T-helper 2 cell treated with Interferon-gamma antibody and Interleukin-4, amounts not matched to agents 100 ng/mL and 5 ng/mL, for 36 hours (primary cell): Measurements from ENCODE around the gene PLEKHO2. TPM values are rescaled to one million over a fixed set of nuclear protein-coding genes. Genes with fewer than 3 reads are reported as not detected.

Experiments
- intact Hi-C: fragments of 100-400 bp; cut with micrococcal nuclease; formaldehyde crosslinking; loops from one replicate; pipeline ENCODE4 v1.15.1; 2023
- total RNA-seq: library from RNA; stranded (reverse); gene quantifications from 2 replicates; pipeline ENCODE4 v1.2.3, GENCODE V29; 2022

The PLEKHO2 gene
- total RNA-seq, 1 donor from 2014 or later = 24.2 TPM

DNA sequence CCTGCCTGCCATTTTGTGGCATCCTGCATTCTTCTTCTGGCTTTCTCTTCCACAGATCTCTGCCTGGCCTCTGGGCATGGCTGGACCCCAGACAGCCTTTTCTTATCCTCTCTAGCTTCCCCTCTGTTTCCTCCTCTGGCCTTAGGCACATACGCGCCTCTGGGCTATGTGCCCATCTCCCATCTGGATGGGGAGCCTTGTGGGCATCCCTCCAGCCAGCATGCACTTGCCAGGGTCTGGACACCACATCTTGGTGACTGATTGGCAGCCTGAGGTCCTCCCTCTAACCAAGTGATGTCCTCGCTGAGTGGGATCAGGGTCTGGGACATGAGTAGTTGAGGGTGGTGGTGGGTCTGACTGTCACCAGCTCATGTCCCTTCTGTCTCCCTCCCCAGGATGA, 12.8 kb downstream of the PLEKHO2 start:
- intact Hi-C loops = no loop called here

DNA sequence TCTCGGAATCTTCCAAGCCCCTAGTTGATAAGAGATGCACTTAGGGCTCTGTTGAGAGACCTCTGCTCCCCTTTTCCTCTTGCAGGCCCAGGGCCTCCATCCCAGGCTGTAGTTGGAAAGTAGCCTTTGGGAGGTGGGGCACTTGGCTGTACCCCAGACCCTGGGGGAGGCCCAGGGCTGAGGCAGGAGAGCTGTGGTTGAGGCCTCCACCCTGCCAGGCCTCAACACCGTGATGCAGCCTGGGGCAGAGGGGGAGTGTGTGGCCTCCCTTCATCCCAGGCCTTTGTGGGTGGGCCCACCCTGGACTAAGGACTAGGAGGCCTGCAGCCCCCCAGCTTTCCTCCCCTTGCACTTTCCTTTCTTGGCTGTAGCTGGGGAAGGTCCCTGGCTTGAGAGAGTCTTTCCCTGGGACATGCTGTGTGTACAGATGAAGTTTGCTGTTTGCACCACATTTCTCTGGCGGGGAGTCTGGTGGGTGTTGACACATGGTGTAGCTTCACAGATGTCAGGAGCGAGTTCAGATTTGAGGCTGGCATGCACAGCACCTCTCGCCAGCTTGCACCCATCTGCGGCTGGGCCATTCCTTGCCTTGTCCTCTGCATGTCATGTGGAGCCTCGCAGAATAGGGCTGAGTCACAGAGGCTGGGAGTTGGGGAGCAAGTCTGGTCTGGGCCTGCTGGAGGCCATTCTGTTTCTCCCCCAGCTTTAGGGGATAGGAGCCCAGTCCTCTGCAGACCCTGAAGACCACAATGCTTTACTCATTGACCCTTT, 13.7 kb downstream of the PLEKHO2 start:
- intact Hi-C loops = no loop called here

- intact Hi-C loops = no loop called here
These were observed 14.9 kb downstream of the PLEKHO2 start for GRCh38 chr15:64856429-64857145.

DNA sequence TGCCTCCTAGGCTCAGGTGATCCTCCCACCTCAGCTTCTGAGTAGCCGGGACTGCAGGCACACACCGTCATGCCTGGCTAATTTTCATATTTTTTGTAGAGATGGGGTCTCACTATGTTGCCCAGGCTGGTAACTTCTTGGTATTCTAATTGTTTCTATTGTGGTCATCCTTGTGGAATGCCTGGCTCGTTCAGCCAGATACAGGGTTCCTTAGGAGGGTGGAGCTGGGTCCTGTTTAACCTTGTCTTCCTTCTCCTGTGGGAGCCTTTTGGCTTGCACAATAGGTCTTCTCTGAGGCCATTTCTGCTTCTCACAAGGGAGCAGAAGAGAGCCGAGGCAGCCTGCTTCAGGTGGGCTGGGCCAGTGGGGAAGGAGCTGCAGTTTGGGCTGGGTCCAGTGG, 15.7 kb downstream of the PLEKHO2 start:
- intact Hi-C loops = no loop called here

DNA sequence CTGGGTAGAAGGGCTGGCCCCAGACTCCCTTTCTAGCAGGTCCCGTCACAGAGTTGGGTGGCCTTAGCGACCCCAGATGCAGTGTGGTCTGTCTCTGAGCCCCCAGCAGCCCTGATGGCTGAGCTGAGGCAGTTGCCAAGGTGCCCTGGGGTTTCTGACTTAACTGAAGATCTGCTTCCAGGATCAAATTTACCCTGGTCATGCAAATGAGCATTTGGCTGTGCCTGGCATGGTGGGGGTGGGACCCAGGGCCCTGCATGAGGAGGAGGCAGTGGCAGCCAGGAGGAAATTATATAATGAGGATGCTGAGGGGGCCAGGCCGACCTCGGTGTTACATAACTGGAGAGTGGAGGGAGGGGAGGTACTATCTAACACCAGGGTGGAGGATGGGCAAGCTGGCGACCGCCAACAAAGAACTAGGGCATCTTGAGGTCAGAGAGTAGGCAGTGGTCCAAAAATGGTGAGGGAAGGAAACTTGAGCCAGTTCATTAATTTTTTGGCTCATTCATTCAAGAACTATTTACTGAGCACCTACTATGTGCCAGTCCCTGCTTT, 16.4 kb downstream of the PLEKHO2 start:
- intact Hi-C loops = no loop called here

- intact Hi-C loops = no loop called here
These were observed 17.5 kb downstream of the PLEKHO2 start for GRCh38 chr15:64859226-64859625.

DNA sequence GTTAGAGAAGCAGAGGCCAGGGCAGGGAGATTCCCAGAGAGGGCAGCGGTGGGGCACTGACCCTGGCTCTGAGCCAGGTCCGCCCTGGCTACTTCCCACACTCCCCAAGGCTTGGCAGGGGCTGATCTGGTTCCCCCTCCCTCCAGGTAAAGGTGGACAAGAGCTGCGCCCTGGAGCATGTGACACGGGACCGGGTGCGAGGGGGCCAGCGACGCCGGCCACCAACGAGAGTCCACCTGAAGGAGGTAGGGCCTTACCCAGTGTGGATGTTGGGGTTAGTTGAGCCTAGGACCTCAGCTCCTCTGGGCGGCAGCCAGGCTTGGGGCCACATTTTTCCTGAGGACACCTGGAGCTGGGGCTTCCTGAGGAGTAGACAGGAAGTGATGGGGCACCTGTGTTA, 19.6 kb downstream of the PLEKHO2 start:
- intact Hi-C loops = no loop called here

- intact Hi-C loops = no loop called here
These were observed 20.2 kb downstream of the PLEKHO2 start for GRCh38 chr15:64861960-64862359.

DNA sequence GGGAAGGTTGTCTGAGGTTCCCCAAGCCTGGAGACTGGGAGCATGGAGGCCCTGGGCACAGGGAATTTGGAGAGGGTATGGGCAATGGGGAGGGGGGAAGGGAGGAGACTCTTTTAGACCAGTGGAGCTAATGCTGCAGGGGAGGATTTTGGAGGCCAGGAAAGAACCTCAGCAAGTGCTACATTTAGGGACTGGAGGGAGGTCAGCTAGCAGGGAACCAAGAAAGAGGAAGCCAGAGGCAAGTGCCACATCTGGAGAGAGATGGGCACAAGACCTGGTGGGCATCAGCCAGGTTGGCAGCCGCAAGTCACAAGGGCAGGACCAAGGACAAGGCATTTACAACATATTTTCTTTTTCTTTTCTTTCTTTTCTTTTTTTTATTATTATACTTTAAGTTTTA, 20.7 kb downstream of the PLEKHO2 start:
- intact Hi-C loops = no loop called here

- intact Hi-C loops = no loop called here
These were observed 22.4 kb downstream of the PLEKHO2 start for GRCh38 chr15:64864068-64864467.

- intact Hi-C loops = no loop called here
These were observed 23.6 kb downstream of the PLEKHO2 start for GRCh38 chr15:64865126-64865997.

DNA sequence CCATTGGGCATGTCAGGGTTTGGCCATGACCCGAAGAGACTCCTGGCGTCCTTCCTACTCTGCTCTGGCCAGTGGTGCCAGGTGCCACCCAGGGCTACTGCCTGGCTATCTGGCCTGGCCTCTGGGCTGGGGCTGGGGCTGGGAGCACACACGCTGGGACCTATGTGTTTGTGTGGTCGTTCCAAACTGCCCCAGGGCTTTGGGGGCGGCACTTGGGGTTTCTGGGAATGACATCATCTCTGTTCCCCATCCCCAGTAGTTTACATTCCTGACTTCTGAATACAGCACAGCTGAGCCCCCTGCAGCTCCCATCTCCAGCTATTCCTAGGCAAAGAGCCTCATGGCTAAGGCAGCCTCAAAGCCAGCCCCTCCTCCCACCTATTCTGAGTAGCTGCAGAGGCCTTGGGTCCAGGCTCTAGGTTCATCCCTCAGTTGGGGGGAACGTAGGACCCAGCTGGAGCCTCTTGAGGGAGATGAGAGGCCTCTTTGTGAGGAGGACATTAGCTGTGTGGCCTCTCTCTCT, 24.3 kb downstream of the PLEKHO2 start:
- intact Hi-C loops = no loop called here

- intact Hi-C loops = no loop called here
These were observed 27.8 kb downstream of the PLEKHO2 start for GRCh38 chr15:64869501-64869900.

DNA sequence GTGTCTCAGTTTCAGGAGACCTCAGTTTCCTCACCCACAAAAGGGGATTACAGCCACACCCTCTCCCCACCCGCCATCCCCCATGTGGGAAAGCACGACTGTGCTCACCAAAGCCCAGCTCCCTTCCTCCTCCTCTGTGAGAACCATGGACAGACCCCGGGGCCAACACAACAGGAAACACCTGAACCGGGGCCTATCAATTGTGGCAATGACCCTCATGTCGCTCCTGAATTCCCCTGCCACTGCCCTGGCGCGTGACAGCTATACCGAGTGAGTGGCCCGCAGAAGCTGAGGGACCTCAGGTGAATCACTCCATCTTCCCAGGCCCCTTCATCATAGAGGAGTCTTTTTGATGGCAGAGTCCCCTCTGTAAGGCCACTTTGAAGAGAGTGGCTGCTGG, 28.6 kb downstream of the PLEKHO2 start:
- intact Hi-C loops = no loop called here

DNA sequence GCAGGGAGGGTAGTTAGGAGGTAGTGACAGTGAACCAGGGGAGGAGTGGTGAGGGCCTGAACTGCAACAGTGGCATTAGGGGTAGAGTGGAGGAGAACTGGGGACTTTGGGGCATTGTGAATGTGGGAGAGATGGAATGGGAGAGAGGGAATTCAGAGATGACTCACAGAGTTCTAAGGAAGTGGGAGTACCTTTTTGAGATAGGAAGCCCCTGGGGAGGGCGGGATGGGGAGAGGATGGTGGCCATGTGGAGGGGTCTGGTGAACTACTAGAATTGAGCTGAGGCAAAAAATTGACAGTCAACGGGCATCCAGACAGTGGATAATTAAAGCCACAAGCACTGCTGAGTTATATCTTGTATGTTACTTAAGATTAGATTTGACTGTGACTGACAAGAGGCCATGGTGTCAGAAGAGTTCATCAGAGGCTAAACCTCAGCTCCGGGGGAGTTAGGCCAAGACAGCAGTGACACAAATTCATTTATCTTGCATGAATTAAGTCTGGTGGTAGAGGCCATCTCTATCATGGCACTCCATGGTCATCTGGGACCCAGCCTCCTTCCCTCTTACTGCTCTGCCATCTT, 34.0 kb downstream of the PLEKHO2 start:
- intact Hi-C loops = no loop called here

- intact Hi-C loops = no loop called here
These were observed 35.7 kb downstream of the PLEKHO2 start for GRCh38 chr15:64877435-64877834.

DNA sequence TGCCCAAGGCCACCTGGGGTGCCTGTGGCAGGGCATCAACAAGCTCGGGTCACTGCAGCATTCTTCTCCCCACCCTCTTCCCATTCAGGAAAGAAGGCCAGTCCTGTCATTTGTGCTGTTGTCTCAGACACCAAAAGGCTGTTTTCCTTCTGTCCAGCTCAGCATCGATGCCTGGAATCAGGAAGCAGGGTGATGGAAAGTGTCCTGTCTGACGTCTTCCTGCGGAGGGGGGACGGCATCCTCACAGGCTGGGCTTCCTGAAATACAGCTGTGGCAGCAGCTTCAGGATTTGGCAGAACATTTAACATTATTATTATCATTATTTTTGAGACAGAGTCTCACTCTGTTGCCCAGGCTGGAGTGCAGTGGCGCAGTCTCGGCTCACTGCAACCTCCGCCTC, 37.0 kb downstream of the PLEKHO2 start:
- intact Hi-C loops = no loop called here

- intact Hi-C loops = loop anchor here (1.0 kb wide), 1 partner anchor 9 kb away; no protein-coding TSS in a partner anchor
These were observed 41.4 kb downstream of the PLEKHO2 start for GRCh38 chr15:64883100-64883581.

GRCh38 chr15:64883997-64884511, 42.3 kb downstream of the PLEKHO2 start:
- intact Hi-C loops = loop anchor here (1.0 kb wide), 1 partner anchor 8 kb away; no protein-coding TSS in a partner anchor

DNA sequence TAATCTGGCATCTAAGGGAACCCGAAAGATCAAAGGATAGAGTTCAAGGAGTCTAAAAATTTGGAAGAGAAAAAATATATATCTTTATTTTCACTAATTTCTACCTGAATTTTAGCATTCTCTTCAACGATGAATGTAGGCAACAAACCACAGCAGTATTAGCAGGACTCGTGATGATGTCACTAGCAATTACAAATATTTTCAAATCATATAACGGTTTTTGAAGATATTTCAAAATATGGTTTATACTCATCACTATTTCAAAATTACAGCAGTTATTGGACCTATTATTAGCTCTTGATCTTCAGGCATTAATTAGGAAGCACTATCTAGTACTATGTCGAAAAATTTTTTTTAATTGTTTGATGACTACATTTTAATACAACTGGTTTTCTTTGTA, 43.0 kb downstream of the PLEKHO2 start:
- intact Hi-C loops = no loop called here
